GM18498 (cell line): ENCODE results near the gene ABHD17C.
A peak's percentile ranks its signal among the peaks of the same experiment; 100 is the strongest.

Experiments
- ATAC-seq: cut with Tn5 transposase; IDR thresholded peaks from one replicate; pipeline ENCODE4 v1.9.1; 2021; ENCODE audit warnings: mild to moderate bottlenecking, moderate library complexity; ENCODE audit not compliant: unreplicated experiment

ABHD17C gene

GRCh38 chr15:80689294-80689693 is 5.8 kb upstream of the ABHD17C start:
- no peak for ATAC-seq

- no peak for ATAC-seq
Observed at GRCh38 chr15:80689716-80690115, 5.4 kb upstream of the ABHD17C start.

- no peak for ATAC-seq
Observed at GRCh38 chr15:80691575-80691974, 3.5 kb upstream of the ABHD17C start.

GRCh38 chr15:80693682-80694610 is 1.2 kb upstream of the ABHD17C start:
- ATAC-seq, result no peak

GRCh38 chr15:80694611-80695098 is 455 bp upstream of the ABHD17C start:
- peak; percentile 51 for ATAC-seq

GRCh38 chr15:80695911-80696661 is 976 bp downstream of the ABHD17C start:
- no peak for ATAC-seq

- no peak for ATAC-seq
Observed at GRCh38 chr15:80697075-80697685, 2.1 kb downstream of the ABHD17C start.

- no peak for ATAC-seq
Observed at GRCh38 chr15:80698676-80699075, 3.6 kb downstream of the ABHD17C start.

GRCh38 chr15:80699981-80700380 is 4.9 kb downstream of the ABHD17C start:
- no peak for ATAC-seq

GRCh38 chr15:80701676-80702311 is 6.7 kb downstream of the ABHD17C start:
- ATAC-seq, result no peak

- ATAC-seq, result no peak
Observed at GRCh38 chr15:80703081-80703480, 8.0 kb downstream of the ABHD17C start.

- no peak for ATAC-seq
Observed at GRCh38 chr15:80703965-80704364, 8.9 kb downstream of the ABHD17C start.

GRCh38 chr15:80706161-80706560 is 11.1 kb downstream of the ABHD17C start:
- ATAC-seq, result no peak

GRCh38 chr15:80709542-80709941 is 14.4 kb downstream of the ABHD17C start:
- ATAC-seq, result no peak

- ATAC-seq, result no peak
Observed at GRCh38 chr15:80710635-80711554, 15.8 kb downstream of the ABHD17C start.

GRCh38 chr15:80711886-80712285 is 16.8 kb downstream of the ABHD17C start:
- no peak for ATAC-seq

GRCh38 chr15:80712956-80713355 is 17.8 kb downstream of the ABHD17C start:
- no peak for ATAC-seq

- no peak for ATAC-seq
Observed at GRCh38 chr15:80721476-80721875, 26.4 kb downstream of the ABHD17C start.

- ATAC-seq, result no peak
Observed at GRCh38 chr15:80722811-80723210, 27.7 kb downstream of the ABHD17C start.

- no peak for ATAC-seq
Observed at GRCh38 chr15:80727196-80727595, 32.1 kb downstream of the ABHD17C start.
